Left cardiac atrium (tissue), 4 donors: Measurements from ENCODE around the gene REPIN1. TPM values are rescaled to one million over a fixed set of nuclear protein-coding genes. Genes with fewer than 3 reads are reported as not detected.

Source experiments
- ATAC-seq, 2 donors: fragments of 200-7000 bp; cut with Tn5 transposase; one replicate each; pipeline ENCODE4 v1.9.1; 2020; ENCODE audit warnings: mild to moderate bottlenecking in 2 of 2, moderate library complexity in 2 of 2
- DNase-seq: peaks from one replicate; pipeline ENCODE4 v3.0.0-alpha.2; 2020
- intact Hi-C, 2 donors: fragments of 100-400 bp; cut with DNase I; formaldehyde crosslinking; loops; one replicate each; pipeline versions ENCODE4 v1.14.1 to v1.15.1; 2022 to 2023
- total RNA-seq, 2 donors: library from RNA; stranded (reverse); fragmentation: NEBNext Ultra II Directional; extraction: Animal tissue kit (Norgen Biotek cat#: 25700); gene quantifications; one replicate each; pipeline ENCODE4 v1.2.1, GENCODE V29; 2021
- donor health status: DM: no; HTN: yes; CAD: no.
- donor health status: DM: no; HTN: yes; CAD: no; lungs with severe emphysema.
- donor health status: DM: yes; HTN: yes; CAD: no.
- donor health status: Dilated cardiomyopathy.

REPIN1 gene
- total RNA-seq, 2 donors from 2014 or later: 100 to 108 TPM

DNA sequence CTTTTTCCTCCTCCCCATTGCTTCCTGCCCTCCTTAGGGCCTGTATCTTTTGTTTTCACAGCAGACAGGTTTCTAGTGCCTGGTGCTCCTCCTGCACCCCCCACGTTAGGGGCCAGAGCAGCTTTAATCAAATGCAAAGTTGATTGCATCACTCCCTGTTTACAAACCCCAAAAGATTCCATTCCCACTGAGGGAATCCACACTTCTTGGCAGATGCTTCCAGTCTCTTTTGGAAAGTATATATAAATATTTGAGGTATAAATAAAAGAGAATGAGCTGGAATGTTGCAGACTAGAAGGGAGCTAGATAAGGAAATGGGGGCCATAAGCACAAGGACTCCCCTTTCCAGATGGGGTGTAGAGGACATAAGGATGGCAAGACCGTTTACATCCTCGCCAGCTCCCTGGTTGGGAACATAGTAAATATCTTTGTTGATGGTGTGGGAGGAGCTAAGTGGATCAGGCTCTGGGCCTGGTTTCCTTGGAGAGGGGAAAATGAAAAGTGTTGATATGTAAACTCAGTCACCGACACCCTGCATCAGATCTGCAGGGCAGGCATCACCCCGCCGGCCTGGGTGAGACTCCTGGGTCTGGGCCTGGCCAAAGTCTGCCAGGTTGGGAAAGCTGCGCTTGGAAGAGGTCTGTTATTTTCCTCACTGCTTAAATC, 33.4 kb upstream of the REPIN1 start:
- intact Hi-C loops: no loop called here
- ATAC-seq (peak; percentile 4 to 38), DNase-seq (no peak)

DNA sequence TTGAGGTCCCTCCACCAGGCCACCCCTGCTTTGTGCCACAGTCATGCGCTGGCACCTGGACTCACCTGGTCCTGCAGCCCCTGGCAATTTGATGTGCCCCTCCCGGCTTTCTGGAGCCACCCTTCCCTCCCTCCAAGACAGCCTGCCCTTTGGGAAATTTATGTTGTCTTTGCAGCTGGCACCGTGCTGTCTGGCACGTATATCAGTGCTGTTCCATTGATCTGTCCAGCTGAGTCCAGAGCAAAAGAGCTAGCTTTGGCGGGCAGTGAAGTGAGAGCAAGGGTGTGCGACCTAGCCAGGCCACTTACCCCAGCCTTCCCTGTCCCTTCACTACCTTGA, 32.9 kb upstream of the REPIN1 start:
- DNase-seq (no peak), ATAC-seq (no peak)
- intact Hi-C loops: no loop called here

- intact Hi-C loops: no loop called here
- DNase-seq: no peak
- no peak for ATAC-seq
Observed at GRCh38 chr7:150336746-150337145, 31.9 kb upstream of the REPIN1 start.

DNA sequence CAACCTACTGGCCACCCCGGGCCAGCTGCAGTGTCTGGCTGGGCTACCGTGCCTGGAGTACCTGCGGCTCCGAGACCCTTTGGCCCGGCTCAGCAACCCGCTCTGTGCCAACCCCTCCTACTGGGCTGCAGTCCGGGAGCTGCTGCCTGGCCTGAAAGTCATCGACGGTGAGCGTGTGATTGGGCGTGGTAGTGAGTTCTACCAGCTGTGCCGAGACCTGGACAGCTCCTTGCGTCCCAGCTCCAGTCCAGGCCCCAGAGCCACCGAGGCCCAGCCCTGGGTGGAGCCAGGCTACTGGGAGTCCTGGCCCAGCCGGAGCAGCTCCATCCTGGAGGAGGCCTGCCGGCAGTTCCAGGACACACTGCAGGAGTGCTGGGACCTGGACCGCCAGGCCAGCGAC, 31.4 kb upstream of the REPIN1 start:
- DNase-seq: no peak
- intact Hi-C loops: no loop called here
- ATAC-seq: no peak

- intact Hi-C loops: no loop called here
- no peak for ATAC-seq
- no peak for DNase-seq
Observed at GRCh38 chr7:150337659-150338081, 31.0 kb upstream of the REPIN1 start.

GRCh38 chr7:150338166-150338829, 30.3 kb upstream of the REPIN1 start:
- ATAC-seq: no peak
- DNase-seq: no peak
- intact Hi-C loops: no loop called here

- no peak for ATAC-seq
- intact Hi-C loops: no loop called here
Observed at GRCh38 chr7:150339409-150339809, 29.2 kb upstream of the REPIN1 start.

DNA sequence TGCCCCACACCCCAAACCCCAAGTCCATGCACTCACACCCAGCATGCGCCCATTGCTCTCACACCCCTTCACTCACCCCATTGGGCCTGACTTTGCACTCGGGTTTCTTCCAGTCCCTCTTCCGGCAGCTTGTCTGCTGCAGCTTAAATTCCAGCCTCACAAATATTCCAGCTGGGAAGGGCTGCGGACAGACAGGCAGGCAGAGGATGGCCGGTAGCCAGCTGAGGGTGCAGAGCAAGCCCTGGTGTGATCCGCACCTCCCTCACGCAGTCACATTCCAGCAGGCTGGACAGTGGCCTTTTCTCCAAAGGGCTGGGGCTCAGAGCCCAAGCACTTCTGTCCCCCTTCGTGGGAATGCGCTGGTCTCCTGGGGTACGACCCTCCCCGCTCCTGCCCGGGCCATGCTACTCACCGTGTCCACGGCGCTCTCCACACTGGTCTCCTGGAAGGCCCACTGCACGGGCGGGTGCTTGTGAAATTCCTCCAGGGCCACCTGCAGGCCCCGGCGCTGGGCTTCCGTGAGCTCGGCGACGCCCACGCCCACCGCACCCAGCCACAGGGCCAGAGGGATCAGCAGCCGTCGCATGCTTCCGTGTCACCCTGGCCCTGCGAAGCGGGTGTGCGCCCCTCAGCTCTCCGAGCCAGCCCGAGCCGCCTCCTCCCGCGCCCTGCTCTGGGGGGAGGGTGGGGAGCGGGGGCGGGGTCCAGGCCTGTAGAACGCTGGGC, 28.4 kb upstream of the REPIN1 start:
- DNase-seq: peak; percentile 53
- intact Hi-C loops: no loop called here
- peak; percentile 56 to 67 for ATAC-seq

More at GRCh38 chr7:150339409-150339809, 29.2 kb upstream of the REPIN1 start:
- no peak for DNase-seq

GRCh38 chr7:150340875-150341262, 27.8 kb upstream of the REPIN1 start:
- peak; percentile 2 to 11 for ATAC-seq
- intact Hi-C loops: no loop called here
- DNase-seq: no peak

GRCh38 chr7:150341263-150342120, 27.1 kb upstream of the REPIN1 start, which contains the start of gene RARRES2:
Gene RARRES2 (minus strand): TSS chr7:150341629. CDS start chr7:150340609, 1,020 bp downstream.
- peak; percentile 61 for DNase-seq
- peak; percentile 82 for ATAC-seq
- intact Hi-C loops: no loop called here

GRCh38 chr7:150342121-150342408, 26.6 kb upstream of the REPIN1 start:
- ATAC-seq: peak in 1 of 2 donors; percentile 10
- no peak for DNase-seq
- intact Hi-C loops: no loop called here

DNA sequence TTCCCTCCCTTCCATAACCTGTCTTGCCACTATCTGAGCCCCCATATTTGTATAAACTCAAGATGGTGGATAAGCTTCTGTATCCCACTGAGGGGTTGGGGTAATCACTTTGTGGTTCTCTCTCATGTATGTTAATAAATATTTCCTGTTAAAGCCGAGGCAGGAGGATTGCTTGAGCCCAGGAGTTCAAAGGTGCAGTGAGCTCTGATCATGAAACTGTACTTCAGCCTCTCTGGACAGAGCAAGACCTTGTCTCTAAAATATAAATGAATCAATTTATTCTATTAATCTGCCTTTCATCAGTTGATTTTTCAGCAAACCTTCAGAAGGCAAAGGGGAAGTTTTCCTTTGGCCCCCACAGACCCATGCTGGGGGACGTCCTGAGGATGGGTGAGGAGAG, 25.4 kb upstream of the REPIN1 start:
- no peak for ATAC-seq
- DNase-seq: no peak
- intact Hi-C loops: no loop called here

GRCh38 chr7:150344299-150344698, 24.3 kb upstream of the REPIN1 start:
- ATAC-seq (no peak), DNase-seq (no peak)
- intact Hi-C loops: no loop called here

DNA sequence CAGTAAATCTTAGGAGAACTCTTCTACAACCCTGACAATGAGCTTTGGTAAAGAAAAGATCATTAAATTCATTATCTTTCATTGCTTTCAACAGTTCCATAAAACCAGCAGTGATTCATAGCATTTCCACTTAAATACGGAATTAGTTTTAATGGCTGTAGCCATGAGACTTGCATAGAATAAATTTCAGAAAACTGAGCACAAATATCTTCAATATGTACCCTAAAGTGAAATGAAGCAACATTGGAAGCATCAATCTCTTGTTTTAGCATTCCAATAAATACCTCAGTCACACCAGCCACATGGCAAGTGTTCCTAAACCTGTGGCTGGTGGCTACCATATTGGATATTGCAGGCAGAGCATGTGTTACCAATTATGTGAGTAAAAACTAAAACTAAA, 23.6 kb upstream of the REPIN1 start:
- DNase-seq (no peak), ATAC-seq (no peak)
- intact Hi-C loops: no loop called here

- ATAC-seq (no peak), DNase-seq (no peak)
- intact Hi-C loops: no loop called here
Observed at GRCh38 chr7:150346922-150347321, 21.7 kb upstream of the REPIN1 start.

DNA sequence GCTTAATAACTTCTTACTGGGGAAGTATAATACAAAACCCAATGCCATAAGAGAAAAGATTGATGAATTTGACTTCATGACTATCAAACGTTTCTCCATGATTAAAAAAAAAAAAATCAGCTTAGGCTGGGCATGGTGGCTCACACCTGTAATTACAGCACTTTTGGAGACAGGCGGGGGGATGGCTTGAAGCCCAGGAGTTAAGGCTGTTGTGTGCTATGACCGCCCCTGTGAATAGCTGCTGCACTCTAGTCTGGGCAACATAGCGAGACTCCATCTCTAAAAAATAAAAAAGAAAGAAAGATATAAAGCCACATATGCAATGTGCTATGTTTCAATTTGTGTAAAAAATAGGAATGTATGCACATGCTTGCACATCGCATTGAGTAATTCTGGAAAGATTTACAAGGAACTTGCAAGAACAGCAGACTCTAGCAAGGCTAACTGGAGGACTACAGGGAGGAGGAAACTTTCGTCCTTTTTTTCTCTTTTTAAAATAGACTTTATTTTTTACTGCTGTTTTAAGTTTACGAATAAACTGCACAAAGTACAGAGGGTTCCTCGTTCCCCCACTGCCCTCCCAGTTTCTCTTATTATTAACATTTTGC, 16.9 kb upstream of the REPIN1 start:
- intact Hi-C loops: no loop called here
- ATAC-seq: no peak

GRCh38 chr7:150355666-150356059, 13.0 kb upstream of the REPIN1 start:
- ATAC-seq: no peak
- intact Hi-C loops: loop anchor here in 1 of 2 donors (5.0 kb wide), 1 partner anchor 67 kb away; no protein-coding TSS in a partner anchor
- no peak for DNase-seq

More for the DNA sequence above, 16.9 kb upstream of the REPIN1 start:
- DNase-seq: no peak

- intact Hi-C loops: loop anchor here in 1 of 2 donors (5.0 kb wide), 1 partner anchor 66 kb away; no protein-coding TSS in a partner anchor
- DNase-seq: no peak
- ATAC-seq: no peak
Observed at GRCh38 chr7:150356265-150356897, 12.2 kb upstream of the REPIN1 start.

DNA sequence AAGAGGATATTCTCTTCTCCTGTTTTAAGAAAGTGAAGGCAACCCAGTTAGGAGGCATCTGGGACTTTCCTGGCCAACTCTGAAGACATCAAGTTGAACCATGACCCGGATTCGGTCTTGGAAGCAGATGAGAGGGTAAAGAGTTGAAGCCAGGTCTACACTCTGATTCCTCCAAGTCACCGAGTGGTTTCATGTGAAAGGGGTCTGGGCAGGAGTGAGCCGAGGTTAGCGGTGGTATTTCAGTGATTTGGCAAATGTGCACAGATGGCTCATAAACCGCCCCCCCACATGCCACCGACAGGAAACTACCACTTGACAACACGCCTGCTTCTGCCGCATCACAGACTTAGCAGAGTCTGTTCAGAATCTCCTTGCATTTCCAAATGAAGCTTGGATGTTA, 11.4 kb upstream of the REPIN1 start:
- no peak for DNase-seq
- peak in 1 of 2 donors; percentile 43 for ATAC-seq
- intact Hi-C loops: loop anchor here in 1 of 2 donors (5.0 kb wide), 1 partner anchor 65 kb away; no protein-coding TSS in a partner anchor
